ENCODE measurements around the gene BRF1.
"Not testable (repeated sequence)": the region's sequence is repeated elsewhere in the genome, so short reads cannot be mapped to it uniquely, and the experiment has no call there.

BRF1 gene

GRCh38 chr14:105290621-105291346 lies 10.0 kb downstream of the BRF1 start:
- no peak for DNase-seq (ENCODE audit: low read depth)

DNA sequence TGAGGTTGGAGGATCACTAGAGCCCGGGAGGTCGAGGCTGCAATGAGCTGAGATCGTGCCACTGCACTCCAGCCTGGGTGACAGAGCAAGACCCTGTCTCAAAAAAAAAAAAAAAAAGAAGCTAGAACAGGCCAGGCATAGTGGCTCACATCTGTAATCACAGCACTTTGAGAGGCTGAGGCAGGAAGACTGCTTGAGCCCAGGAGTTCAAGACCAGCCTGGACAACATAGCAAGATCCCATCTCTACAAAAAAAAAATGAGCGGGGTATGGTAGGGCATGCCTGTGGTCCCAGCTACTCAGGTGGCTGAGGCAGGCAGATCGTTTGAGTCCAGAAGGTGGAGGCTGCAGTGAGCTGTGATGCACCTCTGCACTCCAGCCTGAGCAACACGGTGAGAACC lies 11.9 kb downstream of the BRF1 start:
- DNase-seq (ENCODE audit: low read depth), result not testable (repeated sequence)

DNA sequence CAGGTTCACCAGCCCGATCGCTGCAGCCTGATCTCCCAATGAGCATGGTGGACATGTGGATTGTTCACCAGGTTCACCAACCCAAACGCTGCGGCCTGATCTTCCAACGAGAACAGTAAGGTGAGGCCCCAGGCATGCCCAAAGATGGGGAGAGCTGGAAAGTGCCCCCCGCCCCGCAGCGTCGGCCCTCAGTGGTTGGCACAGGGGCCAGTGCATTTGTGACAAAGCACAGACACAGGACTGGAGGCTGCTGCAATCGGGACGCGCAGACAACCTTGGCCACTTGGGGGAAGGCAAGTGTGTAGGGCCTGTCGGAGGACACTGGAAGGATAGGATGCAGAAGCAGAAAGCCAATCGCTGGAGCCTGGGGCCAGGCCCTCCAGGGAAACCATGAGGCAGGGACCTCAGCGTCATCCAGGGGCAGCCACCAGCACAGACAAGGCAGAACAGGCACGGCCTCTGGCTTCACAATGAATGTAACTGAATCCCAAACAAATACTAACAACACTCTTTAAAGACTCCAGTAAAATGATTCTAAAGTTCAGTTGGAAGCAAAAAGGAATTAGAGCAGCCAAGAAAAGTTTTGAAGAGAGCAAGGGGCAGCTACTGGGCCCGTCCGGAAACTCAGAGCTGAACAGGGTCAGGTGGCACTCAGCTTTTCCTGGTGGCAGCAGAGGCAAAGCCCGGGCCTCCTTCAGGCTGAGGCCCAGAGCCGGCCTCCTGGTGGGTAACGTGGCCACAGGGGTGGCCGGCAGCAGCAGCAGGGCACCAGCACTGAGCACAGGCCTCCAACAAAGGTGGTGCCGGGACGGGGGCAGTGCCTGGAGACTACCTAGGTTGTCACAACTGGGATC lies 13.3 kb downstream of the BRF1 start:
- no peak for DNase-seq (ENCODE audit: low read depth)

DNA sequence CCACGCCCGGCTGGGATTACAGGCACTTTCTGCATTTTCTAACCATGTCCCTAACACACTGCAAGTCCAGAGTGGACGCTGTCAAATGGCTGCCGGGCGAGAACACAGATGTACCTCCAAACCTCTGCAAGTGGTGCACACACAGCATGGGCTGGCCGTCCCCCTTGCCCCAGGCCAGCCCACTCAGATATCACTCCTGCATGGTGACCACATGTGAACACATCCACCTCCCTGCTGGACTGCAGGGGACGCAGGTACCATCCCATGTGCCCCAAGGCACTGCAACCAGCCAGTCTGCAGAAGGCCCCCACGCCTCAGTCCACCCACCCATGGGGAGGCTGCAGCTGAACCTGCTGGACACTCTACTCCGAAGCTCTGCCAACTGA lies 14.0 kb downstream of the BRF1 start:
- no peak for DNase-seq (ENCODE audit: low read depth)

- DNase-seq (ENCODE audit: low read depth), result no peak
These were observed 15.6 kb downstream of the BRF1 start for GRCh38 chr14:105285174-105285573.

DNA sequence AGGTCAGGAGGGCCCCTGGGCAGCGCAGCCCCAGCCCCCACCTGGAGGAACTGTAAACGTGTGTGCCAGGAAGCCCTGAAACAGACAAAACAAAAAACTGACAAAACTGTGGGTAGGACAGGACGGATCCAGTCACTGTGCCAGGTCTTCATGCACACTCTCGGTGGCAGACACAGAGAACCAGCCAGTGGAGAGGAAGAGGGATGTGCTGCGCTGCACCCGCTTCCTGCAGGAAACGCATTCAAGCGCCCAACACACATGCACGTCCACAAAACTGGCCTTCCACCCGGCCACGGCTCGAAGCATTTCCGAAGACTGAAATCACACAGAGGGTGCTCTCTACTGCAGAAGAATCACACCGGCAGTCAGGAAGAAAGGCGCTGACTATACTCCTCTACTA lies 16.9 kb downstream of the BRF1 start:
- no peak for DNase-seq (ENCODE audit: low read depth)

- DNase-seq (ENCODE audit: low read depth), result no peak
These were observed 17.8 kb downstream of the BRF1 start for GRCh38 chr14:105283028-105283427.

- no peak for DNase-seq (ENCODE audit: low read depth)
These were observed 18.6 kb downstream of the BRF1 start for GRCh38 chr14:105282098-105282725.

DNA sequence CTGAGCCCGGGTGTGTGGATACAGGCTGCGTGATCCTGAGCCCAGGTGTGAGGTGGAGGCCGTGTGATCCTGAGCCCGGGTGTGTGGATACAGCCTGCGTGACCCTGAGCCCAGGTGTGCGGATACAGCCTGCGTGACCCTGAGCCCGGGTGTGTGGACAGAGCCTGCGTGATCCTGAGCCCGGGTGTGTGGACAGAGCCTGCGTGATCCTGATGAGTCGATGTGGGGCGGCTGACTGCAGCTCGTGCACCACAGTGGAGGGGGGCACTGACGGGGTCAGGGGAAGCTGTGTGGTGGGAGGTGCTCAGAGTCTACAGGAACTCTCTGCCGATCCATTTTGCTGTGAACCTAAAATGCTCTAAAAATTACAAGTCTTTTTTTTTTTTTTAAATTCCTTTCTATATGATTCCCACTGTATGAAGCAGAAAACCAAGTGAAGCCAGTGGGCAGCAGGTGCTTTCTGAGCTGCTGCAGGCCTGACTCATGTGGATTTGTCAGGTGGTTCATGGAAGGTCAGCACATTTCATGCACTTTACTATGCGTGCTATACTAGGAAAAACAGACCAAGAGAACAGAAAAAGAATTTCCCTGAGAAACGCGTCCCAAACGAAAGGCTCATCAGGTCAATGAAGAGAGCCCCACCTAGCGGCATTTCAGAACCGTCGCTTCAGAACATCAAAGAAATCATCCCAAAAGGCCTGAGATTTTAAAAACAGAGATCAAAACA lies 19.3 kb downstream of the BRF1 start:
- peak; percentile 67 for DNase-seq (ENCODE audit: low read depth)

DNA sequence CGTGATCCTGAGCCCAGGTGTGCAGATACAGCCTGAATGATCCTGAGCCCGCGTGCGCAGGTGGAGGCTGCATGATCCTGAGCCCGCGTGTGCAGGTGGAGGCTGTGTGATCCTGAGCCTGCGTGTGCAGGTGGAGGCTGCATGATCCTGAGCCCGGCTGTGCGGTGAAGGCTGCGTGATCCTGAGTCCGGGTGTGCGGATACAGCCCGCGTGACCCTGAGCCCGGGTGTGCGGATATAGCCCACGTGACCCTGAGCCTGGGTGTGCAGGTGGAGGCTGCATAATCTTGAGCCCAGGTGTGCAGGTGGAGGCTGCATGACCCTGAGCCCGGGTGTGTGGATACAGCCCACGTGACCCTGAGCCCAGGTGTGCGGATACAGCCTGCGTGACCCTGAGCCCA lies 20.3 kb downstream of the BRF1 start:
- no peak for DNase-seq (ENCODE audit: low read depth)

DNA sequence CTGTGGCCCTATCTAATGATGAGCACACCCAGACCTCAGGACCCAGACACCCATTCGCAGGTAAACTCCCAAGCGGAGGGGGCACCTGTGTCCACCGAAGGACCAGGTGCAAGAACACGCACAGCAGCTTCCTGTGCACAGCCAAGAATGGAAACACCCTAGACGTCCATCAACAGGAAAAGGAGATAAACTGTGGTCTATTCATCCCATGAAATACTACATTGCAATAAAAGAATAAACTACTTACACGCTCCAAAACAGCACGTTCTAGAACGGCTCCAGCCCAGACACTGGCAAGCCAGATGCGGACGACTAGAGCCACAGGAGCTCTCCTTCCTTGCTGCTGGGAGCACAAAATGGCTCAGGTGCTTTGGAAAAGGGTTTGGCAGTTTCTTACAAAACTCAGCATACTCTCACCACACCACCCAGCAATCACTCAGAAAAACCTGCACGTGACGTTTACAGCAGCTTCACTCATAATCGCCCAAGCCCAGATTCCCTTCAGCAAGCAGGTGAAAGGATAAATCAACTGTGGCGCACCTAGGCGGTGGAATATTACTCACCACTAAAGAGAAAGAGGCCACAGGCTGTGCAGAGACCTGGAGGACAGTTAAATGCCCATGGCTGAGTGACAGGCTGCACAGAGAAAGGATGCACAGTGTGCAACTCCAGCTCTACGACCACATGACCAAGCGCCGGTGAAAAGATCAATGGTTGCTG lies 21.0 kb downstream of the BRF1 start:
- no peak for DNase-seq (ENCODE audit: low read depth)

- DNase-seq (ENCODE audit: low read depth), result not testable (repeated sequence)
These were observed 23.4 kb downstream of the BRF1 start for GRCh38 chr14:105277448-105277847.

DNA sequence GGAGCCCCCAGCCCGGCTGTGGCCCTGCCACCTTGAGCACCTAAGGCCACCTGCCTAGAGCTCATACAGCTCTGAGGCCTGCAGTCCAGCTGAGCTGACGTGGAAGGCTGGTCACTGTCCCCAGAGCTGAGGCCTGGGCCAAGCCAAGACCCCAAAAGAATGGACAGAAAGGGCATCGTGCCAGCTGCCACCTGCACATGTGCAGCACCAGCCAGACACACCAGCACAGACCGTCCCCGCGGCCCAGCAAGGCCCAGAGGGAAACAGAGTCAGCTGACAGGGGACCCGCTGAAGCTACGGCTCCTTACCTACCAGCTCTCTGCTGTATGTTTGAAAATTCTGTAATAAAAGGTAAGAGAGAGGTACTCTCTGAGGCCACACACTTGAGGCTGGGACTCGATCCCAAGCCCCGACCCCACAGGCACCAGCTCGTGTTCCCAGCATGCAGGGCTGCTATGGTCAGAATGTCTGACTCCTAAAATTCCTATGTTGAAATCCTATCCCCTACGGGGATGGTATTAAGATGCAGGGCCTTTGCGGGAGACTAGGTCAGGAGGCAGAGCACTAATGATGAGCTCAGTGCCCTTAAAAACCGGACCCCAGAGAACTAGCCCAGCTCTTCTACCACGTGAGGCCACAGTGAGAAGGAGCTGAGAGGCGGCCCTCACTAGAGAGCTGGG lies 25.4 kb downstream of the BRF1 start:
- peak; percentile 61 for DNase-seq (ENCODE audit: low read depth)

DNA sequence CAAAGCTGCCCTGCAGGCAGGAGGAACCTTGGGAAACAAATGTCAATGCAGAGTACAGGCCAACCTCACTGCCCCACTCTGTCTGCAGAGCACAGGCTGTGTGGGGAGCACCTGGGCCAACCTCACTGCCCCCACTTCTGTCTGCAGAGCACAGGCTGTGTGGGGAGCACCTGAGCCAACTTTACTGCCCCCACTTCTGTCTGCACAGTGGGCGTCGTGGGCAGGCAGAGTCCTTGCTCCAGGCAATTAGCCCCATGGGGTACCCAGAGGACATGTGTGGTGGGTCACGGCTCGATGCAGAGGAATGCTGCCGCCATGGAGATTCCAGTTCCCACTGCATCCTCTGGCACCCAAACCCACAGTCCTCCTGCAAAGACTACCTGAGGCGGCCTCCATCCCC lies 26.2 kb downstream of the BRF1 start:
- DNase-seq (ENCODE audit: low read depth), result no peak

DNA sequence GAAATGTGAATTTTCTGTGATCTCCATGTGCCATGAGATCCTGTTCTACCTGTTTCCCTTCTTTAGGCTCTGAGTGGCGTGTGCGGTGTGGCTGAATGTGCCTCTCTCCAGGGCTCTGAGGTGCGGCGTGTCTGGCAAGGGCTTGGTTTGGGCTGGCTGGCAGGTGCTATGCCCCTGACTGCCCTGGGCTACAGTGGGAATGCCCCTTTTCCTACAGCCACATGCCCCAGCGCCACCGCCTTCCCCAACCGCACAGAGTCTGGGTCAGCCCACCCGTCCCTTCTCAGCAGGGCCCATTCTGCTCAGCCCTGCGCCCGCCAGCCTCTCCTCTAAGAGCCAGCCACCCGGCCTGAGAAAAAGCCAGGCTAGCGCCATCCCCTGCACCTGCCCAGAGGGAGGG lies 27.7 kb downstream of the BRF1 start:
- no peak for DNase-seq (ENCODE audit: low read depth)

DNA sequence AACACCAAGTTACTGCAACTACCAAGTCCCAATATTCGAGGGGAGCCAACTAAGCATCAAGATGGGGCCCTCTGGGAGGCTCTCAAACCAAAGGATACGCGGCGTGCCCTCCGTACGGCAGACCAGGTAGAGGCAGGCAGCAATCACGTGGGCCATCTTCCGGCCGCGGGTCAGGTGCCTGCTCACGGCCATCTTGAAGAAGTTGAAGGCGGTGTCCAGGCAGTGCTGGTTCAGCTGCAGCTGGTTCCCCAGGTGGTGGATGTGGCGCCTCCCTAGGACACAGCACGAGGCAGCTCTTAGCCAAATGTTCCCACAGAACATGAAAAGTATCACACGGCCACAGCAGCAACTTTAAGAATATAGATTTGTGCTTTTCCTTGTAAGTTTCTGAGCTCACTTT lies 28.2 kb downstream of the BRF1 start:
- DNase-seq (ENCODE audit: low read depth), result no peak

- no peak for DNase-seq (ENCODE audit: low read depth)
These were observed 29.4 kb downstream of the BRF1 start for GRCh38 chr14:105271224-105271890.

DNA sequence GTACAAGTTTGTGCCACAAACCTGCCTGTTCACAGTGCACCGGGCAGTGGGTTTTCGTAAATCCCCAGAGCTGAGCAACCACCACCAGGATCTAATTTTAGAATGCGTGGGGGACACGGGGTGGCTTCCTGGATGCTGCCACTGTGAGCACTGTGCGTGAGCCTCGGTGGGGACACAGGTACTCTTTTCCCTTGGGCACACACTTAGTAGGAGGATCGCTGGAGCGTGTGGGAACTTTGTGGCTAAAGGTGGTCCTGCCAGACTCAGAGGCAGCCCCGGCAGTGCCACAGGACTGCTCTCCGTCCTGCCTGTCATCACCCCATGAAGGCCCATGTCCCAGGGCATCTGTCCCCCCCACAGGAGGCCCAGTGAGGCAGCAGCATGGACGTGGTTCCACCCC lies 31.4 kb downstream of the BRF1 start:
- DNase-seq (ENCODE audit: low read depth), result no peak

DNA sequence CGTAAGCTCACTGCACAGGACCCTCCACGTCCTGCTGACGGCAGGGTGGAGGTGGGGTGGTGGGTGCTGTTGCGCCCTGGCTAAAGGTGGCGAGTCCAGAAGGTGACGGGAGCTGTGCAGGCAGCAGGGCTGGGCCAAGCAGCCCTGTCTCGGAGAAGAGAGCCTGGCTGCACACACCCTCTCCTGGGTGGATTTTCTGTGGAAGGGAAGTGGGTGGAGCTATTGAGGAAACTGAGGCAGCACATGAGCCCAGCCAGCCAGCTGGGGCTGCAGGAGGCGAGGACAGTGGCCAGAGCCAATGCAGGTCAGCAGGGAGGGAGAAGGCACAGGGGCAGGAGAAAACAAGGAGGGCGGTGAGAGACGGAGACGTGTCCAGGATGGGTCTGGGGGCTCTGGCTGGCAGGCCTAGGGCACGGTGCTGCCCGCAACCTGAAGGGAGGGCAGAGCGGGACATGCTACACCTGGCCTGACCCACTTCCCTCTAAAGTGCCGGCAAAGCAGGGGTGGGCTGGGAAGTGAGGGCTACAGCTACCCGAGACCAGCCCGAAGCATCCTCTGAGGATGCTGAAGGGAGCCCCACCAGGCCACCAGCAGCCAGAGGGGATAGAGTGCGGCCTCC lies 32.0 kb downstream of the BRF1 start:
- DNase-seq (ENCODE audit: low read depth), result no peak

Data from iris pigment epithelial cell (primary cell).